Umbilical cord (tissue), 2 donors: ENCODE measurements around the gene ZNF132. TPM values are rescaled to one million over a fixed set of nuclear protein-coding genes. Genes with fewer than 3 reads are reported as not detected.
"Not testable (repeated sequence)": the region's sequence is repeated elsewhere in the genome, so short reads cannot be mapped to it uniquely, and the experiment has no call there.

Experiments used
- DNase-seq: peaks from one replicate; pipeline ENCODE4 v3.0.0-alpha.2; 2015; ENCODE audit warnings: low spot score
- total RNA-seq: library from RNA; depleted of rRNA; stranded (reverse); fragments of >200 nt; gene quantifications from one replicate; pipeline ENCODE4 v1.2.3, GENCODE V29; 2014; ENCODE audit warnings: low replicate concordance; ENCODE audit not compliant: insufficient read depth

ZNF132 gene
- total RNA-seq, 1 donor from 2014 or later, result 24.8 TPM

DNA sequence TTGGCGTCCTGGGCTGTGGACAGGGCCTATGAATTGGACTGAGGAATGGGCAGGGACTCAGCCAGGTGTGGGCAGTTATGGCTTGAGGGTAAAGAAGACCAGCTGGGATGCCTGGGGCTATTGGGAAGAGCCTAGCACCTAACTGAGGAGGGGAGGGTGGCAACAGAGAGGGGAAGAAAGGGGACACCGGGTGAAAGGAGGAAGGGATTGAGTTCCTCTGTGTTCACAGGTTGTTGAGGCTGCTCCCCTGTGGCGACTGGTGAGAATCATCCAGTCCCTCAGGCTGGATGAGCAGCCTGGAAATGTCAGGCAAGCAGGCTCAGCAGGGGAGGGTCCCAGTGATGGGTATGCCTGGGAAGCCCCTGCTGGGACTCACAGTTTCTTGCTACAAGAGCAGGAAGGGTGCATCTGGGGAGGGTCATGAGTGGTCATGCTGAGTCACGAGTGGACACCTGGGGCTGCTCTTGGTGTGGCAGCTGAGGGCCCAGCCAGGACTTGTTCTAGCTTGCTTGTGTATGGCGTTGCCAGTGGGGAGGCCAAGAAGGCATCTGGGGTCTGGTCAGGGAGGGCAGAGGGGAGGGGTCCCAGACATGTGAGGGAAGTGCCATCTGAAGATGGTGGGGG lies 28.4 kb upstream of the ZNF132 start:
- DNase-seq, result no peak

DNA sequence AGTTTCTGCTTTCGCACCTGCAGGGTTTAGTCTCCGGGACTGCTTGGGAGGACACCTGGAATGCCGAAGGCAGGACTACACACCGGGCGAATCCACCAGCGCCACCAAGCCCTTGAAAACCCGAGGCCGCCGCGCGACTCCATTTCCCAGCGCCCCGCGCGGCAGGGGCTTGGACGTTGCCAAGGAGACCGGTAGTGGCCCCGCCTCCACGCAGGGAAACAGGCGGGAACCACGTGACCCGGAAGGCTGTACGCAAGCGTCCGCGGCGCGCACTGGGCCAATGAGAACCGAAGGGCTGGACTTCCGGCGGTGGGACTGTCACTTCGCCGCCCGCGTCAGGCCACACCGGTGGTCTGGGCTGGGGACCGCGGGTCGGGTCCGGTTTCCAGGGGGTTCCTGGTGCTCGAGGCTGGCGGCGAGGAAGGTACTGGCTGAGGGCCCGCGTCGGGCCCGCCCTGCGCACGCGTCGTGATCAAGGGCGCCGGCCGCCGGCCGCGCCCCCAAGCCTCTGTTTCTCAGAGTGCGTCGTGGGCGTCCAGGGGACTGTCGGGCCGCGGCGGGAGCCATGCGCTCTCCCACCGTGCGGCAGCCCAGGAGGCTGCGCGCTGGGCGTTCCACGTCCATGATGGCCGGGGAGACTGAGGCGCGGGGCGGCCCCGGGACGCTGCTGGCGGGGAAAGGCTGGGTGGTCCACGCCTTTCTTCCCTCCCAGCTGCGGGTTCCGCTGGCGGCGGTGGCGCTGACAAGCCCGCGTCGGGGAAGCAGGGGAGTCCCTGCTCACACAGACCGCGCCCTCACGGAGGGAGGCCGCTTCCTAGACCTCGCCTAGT lies 27.0 kb upstream of the ZNF132 start, which contains the start of gene ZNF324:
Gene ZNF324 (plus strand): TSS at position 321 of the 830 bp plus-strand sequence. CDS start 2,106 bp downstream, outside the sequence.
- peak; percentile 98 for DNase-seq

DNA sequence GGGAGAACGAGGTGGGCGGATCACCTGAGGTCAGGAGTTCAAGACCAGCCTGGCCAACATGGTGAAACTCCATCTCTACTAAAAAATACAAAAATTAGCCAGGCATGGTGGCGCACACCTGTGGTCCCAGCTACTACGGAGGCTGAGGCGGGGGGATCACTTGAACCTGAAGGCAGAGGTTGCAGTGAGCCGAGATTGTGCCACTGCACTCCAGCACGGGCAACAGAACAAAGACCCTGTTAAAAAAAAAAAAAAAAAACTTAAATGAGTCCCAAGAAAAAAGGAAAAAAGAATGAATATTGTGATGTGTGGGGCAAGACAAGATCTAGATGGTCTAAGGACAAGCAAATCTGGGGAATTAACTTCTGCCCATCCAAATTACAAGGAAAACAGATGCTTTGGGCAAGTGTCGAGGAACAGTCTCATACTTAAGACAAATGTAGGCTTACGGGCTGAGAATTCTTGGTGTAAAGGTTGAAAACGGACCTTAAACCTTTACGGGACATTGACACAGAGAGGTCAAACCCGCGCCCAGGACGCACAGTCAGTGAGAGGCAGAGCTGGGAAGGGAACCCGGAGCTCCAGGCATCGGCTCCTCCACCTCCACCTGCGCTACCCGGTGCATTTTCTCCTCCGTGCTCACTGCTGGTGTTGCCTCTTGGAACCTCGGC lies 26.3 kb upstream of the ZNF132 start:
- no peak for DNase-seq

DNA sequence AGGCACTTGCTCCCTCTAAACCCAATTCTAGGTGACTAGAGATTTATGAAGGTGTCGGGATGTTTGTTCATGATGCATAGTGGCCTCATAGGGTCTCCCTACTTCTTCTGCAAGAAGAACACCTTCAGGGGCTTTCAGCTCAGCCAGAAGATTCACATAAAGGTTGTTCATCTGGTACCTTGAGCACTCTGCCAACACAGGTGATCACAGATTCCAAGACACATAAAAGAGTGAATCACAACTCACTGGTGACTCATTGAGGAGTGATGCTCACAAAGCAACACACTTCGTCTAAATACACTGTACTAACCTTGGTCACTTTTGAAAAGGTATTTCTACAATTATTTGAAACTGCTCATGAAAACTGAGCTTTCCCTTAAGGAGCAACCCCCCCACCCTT lies 20.1 kb upstream of the ZNF132 start:
- no peak for DNase-seq

DNA sequence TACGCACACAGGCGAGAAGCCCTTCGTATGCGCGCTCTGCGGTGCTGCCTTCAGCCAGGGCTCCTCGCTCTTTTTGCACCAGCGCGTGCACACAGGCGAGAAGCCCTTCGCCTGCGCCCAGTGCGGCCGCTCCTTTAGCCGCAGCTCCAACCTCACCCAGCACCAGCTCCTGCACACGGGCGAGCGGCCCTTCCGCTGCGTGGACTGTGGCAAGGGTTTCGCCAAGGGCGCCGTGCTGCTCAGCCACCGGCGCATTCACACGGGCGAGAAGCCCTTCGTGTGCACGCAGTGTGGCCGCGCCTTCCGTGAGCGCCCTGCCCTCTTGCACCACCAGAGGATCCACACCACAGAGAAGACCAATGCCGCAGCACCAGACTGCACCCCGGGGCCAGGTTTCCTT lies 16.2 kb upstream of the ZNF132 start:
- no peak for DNase-seq

DNA sequence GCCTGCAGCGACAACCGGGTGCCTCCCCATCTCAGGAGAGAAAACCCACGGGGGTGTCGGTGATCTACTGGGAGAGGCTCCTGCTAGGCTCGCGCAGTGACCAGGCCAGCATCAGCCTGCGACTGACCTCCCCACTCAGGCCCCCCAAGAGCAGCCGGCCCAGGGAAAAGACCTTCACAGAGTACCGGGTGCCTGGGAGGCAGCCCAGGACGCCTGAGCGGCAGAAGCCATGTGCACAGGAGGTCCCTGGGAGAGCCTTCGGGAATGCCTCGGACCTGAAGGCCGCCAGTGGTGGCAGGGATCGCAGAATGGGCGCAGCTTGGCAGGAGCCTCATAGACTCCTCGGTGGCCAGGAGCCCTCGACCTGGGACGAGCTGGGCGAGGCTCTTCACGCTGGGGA lies 15.4 kb upstream of the ZNF132 start:
- no peak for DNase-seq

DNA sequence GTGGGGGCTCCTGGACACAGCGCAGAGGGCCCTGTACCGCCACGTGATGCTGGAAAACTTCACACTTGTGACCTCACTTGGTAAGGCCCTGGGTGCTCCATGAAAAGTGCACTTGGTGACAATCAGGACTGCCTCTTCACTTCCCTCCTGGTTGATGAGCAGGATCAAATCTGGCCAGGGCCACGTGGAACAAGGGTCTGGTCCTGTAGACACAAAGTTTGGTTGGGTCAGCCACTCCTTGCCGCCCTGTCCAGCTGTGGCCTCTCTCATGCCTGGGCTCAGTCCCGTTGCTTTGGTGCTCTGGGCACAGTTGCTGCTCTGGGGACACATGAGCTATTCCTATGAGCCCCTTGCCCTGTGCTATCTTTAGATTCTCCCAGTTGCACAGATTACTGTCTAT lies 13.8 kb upstream of the ZNF132 start:
- DNase-seq, result no peak

DNA sequence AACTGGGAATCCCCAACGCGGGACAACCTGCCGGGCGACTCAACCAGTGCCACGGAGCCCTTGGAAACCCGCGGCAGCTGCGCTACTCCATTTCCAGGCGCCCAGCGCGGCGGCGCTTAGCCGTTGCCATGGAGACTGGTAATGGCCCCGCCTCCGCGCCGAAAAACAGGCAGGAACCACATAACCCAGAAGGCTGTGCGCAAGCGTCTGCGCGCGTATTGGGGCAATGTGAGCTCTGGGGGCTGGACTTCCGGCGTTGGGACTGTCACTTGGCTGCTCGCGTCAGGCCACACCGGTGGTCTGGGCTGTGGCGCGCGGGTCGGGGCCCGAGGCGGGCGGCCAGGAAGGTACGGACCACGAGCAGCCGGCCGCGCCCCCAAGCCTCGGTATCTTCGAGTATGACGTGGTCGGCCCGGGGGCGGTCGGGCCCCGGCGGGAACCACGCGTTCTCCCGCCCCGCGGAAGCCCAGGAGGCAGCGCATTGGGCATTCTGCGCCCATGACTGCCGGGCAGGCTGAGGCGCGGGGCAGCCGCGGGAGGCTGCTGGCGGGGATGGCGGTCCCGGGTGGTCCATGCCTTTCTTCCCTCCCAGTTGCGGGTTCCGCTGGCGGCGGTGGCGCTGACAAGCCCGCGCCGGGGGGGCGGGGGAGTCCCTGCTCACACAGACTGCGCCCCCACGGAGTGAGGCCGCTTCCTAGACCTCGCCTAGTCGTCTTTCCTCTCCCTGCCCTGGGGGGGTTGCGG lies 11.6 kb upstream of the ZNF132 start, which contains the start of gene ZNF324B:
Gene ZNF324B (plus strand): TSS at position 265 of the 744 bp plus-strand sequence. CDS start 2,080 bp downstream, outside the sequence.
- DNase-seq, result peak; percentile 98

DNA sequence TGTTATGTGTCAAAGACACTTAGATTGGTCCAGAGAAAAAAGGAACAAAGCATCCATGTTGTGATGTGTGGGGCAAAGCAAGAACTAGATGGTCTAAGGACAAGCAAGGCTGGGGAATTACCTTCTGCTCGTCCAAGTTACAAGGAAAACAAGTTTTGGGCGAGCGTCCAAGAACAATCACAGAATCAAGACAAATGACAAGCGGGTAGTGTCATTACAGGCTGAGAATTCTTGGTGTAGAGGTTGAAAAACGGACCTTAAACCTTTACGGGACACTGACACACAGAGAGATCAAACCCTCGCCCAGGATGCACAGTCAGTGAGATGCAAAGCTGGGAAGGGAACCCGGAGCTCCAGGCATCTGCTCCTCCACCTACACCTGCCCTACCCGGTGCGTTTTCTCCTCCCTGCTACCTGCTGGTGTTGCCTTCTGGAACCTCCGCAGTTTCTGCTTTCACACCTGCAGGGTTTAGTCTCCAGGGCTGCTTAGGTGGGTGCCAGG lies 11.0 kb upstream of the ZNF132 start:
- DNase-seq, result no peak

DNA sequence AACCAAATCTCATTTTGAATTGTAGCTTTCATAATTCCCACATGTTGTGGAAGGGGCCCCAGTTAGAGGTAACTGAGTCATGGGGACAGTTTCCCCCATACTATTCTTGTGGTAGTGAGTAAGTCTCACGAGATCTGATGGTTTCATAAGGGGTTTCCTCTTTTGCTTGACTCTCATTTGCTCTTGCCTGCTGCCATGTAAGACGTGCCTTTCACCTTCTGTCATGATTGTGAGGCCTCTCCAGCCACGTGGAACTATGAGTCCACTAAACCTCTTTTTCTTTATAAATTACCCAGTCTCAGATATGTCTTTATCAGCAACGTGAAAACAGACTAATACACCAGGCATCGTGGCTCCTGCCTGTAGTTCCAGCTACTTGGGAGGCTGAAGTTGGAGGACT lies 10.0 kb upstream of the ZNF132 start:
- not testable (repeated sequence) for DNase-seq

DNA sequence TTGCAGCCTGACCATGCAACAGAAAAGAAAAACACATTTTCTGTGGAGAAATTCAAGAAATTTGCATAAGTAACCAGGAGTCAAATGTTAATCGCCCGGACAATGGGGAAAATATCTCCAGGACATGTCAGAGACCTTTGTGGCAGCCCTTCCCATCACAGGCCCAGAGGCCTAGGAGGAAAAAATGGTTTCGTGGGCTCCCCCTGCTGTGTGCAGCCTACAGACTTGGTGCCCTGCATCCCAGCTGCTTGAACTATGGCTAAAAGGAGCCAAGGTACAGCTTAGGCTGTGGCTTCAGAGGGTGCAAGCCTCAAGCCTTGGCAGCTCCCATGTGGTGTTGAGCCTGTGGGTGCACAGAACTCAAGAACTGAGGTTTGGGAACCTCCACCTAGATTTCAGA lies 8.9 kb upstream of the ZNF132 start:
- DNase-seq, result not testable (repeated sequence)

DNA sequence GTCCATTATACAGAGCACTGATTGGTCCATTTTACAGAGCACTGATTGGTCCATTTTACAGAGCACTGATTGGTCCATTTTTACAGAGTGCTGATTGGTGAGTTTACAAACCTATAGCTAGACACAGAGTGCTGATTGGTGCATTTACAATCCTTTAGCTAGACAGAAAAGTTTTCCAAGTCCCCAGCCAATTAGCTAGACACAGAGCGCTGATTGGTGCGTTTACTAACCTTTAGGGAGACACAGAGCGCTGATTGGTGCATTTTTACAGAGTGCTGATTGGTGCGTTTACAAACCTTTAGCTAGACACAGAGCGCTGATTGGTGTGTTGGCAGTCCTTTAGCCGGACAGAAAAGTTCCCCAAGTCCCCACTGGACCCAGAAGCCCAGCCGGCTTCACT lies 3.0 kb upstream of the ZNF132 start:
- not testable (repeated sequence) for DNase-seq

DNA sequence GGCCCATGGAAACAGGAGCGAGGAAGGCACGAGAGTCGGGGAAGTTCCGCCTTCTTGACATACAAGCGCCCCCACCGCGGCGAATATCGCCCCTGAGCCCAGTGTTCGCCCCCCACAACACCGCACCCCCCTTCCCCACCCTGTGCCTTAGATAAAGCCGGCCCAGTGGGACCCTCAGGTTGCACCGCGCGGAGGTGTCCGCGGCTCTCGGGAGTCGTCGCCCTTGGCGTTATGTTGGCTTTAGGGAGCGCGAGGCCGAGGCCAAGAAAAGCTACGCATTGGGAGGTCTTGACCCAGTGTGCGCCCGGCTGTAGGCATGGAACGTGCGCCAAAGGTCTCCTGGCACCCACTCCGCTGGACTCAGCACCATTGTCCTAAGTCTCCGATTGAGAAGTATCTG lies 603 bp upstream of the ZNF132 start:
- no peak for DNase-seq

DNA sequence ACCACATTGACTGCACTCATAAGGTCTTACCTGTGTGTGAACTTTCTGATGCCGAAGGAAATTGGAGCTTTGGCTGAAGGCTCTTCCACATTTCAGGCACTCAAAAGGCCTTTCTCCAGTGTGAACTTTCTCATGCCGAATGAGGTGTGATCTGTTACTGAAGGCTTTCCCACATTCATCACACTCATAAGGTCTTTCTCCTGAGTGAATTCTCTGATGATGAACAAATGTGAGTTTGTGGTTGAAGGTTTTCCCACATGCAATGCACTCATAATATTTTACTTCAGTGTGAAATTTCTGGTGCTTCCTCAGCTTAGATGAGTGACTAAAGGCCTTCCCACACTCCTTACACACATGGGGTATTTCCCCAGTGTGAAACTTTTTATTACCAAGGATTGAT lies 5.7 kb downstream of the ZNF132 start:
- DNase-seq, result no peak

DNA sequence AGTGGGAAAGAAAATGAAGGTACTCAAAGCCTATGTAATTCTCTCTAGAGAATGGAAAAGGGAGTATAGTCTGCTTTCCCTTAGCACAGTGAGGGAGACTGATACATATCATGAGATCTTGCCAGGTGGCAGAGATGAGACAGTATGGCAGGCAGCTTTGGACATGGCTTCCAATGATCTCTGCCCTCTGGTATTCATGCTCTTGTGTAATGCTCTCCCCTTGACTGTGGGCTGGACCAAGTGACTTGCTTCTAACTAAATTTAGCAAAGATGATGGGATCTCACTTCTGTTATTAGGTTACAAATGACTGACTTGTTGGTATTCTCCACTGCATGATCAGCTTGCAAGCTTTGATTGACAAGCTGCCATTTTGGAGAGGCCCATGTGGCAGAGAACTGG lies 10.2 kb downstream of the ZNF132 start:
- no peak for DNase-seq

DNA sequence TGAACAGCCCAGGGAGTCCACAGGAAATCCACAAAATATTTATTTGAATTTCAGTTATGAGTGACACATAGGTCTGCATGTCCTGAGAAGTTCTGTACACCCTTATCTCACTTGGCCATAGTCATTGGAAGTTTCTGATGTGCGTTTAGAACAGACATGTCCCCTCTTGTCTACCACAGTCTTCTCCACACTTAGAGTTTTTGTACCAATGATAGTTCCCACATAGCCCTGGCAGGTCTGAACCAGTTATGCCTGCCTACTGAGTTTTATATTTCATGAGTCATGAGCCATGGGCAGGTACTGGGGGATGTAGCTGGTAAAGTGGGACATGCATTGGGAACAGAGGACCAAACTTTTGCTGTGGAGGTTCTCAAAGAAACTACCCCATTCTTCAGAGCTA lies 11.3 kb downstream of the ZNF132 start:
- no peak for DNase-seq

DNA sequence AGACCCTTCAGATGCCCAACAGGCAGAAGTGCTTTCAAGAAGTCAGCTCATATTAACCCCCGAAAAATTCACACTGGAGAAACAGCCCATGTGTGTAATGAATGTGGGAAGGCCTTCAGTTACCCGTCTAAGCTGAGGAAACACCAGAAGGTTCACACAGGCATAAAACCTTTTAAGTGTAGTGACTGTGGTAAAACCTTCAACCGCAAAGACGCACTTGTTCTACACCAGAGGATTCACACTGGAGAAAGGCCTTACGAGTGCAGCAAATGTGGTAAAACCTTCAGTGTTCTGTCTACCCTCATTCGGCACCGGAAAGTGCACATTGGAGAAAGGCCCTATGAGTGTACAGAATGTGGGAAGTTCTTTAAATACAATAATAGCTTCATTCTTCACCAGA lies 22.9 kb downstream of the ZNF132 start:
- DNase-seq, result no peak

DNA sequence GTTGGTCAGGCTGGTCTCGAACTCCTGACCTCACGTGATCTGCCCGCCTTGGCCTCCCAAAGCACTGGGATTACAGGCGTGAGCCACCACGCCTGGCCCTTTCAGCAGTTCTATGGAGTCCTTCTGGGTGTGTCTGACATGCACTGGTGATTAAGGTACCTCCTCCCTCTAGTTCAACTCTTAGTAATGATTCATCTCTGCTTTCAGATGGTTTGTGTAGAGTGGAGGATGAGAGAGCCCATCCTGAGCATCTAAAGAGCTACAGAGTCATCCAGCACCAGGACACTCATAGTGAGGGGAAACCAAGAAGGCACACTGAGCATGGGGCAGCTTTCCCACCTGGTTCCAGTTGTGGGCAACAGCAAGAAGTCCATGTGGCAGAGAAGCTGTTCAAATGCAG lies 23.3 kb downstream of the ZNF132 start:
- DNase-seq, result no peak

DNA sequence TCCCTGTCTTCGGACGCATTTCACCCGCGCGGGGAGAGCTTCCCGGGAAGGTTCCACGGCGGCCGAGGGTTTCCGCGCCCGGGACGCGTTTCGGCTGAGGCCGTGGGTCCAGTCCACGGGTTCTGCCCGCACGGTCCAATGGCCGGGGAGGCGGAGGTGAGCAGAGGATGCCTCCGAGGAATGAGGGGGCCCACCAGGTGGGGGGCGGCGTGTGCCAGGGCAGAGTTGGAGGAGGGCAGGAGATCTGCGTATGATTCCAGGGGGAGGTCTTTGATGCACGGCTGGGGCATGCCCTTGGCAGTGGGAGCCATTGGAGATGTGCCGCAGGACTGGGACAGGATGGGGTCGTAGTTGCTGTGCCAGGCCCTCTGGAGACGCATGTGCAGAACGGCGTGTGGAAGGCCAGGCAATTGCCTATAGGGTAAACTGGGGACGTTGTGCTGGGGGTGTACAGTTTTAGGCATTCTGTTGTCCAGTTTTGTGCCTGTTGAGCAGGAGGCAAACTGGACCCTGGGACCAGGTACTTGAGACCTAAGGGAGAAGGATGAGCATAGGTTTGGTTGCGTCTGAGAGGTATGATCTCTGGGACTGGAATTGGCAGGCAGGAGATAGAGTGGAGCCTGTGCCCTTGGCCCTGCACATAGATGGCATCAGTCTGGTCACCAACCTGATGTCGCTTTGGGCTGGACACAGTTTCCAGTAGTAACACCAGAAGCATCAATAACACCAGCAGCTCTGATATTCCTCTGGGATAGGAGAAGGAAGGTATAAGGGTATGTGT lies 30.8 kb downstream of the ZNF132 start:
- DNase-seq, result no peak

DNA sequence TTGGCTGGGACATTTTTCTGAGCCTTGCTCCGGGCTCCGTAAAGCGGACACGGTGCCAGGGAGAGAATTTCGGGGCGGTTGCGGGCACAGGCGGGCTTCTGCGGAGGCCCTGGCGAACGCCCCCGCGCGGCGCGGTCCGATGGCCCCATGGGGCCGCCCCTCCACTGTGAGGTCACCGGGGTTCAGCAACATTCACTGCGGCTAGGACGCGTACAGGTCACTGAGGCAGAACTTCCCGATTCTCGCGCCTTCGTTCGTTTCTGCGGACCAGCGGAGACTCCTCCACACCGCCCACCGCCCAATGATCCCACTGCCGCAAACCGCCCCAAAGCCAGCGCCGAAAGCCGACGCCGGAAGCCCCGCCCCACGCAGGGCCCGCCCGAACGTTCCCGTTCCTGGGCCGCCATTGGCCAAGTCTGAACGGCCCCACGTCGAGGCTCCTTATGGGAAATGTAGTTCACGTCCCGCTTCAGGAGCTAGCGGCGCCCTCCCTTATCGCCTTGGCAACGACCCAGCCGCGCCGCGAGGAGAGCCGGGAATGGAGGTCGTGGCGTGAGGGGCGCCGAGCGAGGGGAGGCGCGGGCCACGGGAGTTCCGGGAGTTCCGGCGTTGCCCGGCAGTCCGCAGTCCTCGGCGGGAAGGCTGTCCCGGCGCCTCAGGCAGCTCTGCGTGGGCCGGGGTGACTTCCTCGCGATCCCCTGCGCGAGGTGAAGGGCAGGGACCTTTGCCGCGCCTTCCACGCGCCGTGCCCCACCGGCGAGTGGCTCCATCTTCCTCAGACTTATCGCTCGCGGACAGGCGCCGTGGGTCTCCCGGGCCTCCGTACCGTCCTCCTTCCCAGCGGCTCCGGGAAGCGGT lies 31.6 kb downstream of the ZNF132 start, which contains the start of gene ZNF584:
Gene ZNF584 (plus strand): TSS at position 498 of the 858 bp plus-strand sequence. CDS start 499 bp downstream, outside the sequence.
- peak; percentile 99 for DNase-seq
